HG03039 (cell line): Measurements from ENCODE around the gene PDK2.

Source experiments
- ATAC-seq: cut with Tn5 transposase; IDR thresholded peaks from one replicate; pipeline ENCODE4 v1.9.1; 2021; ENCODE audit warnings: mild to moderate bottlenecking, moderate library complexity; ENCODE audit not compliant: unreplicated experiment

PDK2 gene

DNA sequence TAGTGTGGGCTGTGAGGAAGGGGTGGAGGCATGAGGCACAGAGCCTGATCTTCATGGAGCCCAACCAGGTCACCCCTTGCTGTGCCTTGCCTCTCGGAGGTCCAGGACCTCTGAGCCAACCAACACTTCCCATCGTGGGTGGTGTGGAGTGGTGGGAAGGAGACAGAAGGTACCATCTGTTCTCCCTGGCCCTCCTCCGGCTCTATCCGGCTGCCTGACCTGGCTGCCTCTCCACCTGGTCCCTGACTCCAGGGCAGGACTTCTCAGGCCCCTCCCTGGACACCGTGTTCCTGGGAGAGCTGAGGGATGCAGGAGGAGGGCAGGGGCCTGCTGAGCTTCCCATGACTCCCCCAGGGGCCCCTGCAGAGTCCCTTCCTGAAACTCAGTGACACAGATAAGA lies 3.9 kb downstream of the PDK2 start:
- no peak for ATAC-seq

DNA sequence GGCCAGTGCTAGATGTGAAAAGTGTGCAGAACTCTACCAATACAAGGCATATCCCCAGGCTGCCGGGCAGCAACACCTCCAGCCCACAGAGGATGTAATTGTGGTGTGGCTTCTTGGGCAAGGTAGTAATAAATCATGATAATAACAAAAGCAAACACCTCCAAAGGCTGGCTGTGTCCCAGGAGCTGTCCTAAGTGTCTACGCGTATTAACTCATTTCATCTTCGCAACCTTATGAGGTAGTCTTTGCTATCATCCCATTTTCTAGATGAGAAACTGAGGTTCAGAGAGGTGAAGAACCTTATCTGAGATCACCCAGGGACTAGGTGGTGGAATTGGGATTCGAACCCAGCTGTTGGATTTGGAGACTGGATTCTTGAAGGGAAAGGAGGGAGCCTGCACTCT lies 5.3 kb downstream of the PDK2 start:
- ATAC-seq, result no peak

DNA sequence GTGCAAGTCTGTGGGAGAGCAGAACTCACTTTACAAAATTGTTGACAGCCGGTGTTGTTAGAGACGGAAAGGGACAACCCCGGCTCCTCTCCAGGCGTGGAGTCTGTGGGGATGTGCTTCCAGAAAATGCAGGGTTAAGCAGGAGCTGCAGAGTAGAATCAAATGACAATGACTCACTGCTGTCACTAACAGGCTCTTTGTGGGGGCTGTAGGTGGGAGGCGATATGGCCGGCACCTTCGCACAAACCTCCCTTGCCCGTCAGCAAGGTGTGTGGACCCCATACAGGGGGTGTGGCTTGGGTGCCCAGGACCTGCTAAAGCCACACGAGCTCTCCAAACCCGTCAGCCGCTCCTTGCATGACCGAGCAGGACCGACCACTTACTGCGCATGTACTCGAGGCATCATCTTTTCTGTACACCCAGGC lies 5.8 kb downstream of the PDK2 start:
- no peak for ATAC-seq

GRCh38 chr17:50101346-50102163 lies 6.4 kb downstream of the PDK2 start:
- no peak for ATAC-seq

DNA sequence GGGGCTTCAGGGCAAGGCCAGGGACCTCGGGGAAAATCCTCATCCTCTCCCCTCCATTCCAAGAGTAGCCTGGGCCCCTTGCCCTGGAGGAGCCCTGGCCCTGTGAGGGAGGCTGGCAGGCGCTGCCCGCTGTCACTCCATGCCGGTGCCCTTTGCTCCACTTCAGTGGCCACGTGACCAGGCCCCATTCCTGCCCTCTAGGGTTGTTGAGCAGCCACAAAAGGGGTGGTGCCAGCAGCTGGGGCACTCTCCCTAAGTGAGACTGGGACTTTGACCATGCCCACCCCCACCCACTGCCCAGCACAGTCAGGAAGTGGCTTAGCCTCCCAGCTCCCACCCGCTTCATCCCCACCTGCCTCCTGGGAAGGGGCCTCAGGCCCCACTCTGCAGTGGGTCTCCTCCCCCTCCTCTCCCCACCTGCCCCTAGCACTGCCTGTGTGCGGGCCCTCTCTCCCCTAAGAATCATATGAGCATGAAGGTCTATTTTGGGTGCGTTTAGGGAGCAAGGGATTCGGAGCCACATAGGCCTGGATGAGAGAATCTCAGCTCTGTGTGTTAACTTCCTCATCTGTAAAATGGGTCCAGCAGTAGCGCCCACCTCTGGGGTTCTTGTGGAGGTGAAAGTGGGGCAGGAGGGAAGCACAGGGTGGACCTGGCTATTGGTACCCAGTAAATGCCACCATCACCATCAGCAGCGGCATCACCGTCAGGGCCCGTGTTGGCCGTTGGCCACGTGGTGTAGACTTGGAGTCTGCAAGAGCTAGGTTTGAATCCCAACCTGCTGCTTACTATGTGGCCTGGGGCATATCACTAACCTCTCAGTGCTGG lies 7.2 kb downstream of the PDK2 start:
- ATAC-seq, result no peak

DNA sequence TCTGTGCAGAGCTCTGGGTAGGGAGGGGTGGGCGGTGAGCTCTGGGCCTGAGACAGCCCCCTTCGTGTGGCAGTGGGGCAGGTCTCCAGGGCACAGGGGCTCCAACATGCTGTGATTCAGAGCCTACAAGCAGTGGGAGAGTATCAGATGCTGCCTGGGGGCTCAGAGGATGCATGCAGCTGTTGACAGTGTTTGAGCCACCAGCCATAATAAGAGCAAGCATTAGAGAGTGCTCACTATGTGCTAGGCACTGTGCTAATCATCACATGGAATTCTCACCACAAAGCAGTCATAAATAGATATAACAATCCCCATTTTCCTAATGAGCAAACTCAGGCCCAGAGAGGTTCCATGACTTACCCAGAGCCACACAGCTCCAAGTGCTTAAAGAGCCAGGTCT lies 8.1 kb downstream of the PDK2 start:
- no peak for ATAC-seq

DNA sequence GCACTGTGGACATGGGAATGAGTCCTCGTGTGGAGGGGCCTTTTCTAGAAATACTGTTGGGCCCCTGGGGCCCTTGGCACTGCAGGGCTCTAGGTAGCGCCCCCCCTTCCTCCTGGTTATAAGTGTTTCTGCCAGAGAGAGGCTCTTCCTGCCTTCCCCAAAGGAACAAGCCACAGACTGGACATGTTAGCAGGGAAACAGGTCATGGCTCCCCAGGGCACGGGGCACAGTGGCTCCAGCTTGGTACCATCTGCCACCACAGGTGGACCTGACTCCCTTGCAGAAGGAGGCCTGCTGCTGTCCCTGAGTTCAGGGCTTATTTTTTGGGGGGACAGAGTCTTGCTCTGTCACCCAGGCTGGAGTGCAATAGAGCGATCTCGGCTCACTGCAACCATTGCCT lies 8.8 kb downstream of the PDK2 start:
- ATAC-seq, result no peak

DNA sequence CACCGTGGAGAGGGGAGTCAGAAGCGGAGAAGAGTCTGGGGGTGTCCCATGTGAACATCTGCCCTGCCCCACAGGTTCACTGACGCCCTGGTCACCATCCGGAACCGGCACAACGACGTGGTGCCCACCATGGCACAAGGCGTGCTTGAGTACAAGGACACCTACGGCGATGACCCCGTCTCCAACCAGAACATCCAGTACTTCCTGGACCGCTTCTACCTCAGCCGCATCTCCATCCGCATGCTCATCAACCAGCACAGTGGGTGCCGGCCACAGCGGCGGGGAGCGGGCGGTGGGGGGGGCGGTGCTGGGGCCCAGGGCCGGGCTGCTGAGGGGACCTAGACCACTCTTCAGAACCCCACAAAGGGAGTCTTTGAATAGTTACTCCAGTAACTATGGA lies 10.7 kb downstream of the PDK2 start:
- no peak for ATAC-seq

DNA sequence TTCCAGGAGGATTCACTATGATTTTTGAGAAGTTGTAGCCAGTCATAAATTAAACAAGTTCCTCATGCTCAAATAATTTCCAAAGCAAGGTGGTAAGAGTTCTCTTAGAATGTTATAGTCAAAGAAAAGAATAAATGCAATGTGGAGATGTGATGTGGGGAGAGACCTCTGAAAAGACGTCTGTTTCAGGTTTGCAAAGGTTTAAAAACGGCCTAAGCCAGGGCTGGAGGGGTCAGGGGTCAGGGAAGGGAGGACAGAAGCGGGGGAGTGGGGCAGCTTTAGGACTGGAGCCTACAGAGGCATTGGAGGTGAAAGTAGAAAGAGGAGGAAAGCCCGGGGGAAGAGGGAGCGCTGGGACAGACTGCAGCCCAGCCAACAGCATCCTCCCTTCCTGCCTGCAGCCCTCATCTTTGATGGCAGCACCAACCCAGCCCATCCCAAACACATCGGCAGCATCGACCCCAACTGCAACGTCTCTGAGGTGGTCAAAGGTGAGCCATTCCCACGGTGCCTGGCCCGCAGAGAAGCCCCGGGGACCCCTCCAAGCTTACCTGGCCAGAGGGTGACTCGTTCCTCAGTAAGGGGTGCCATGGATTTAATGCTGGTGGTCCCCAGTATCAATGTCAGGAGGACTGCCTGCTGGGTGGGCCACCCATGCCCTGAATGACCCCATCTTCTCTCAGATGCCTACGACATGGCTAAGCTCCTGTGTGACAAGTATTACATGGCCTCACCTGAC lies 11.4 kb downstream of the PDK2 start:
- ATAC-seq, result no peak

- no peak for ATAC-seq
Observed at GRCh38 chr17:50107790-50108414, 12.8 kb downstream of the PDK2 start.

DNA sequence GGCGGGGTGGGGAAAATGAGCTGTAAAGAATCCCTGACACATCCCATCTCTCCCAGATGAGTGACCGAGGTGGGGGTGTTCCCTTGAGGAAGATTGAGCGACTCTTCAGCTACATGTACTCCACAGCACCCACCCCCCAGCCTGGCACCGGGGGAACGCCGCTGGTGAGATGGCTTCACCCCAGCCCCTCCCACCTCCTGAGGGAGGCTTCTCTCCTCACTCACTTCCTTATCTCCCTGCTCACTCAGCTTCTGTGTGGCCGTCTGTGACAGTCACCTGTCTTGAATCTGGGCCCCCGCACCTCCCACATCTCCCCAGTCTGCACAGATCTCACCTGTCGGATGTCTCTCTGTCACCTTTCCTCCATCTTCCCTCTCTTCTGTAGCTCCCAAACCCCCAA lies 13.4 kb downstream of the PDK2 start:
- no peak for ATAC-seq

GRCh38 chr17:50109207-50109606 lies 14.1 kb downstream of the PDK2 start:
- ATAC-seq, result no peak

DNA sequence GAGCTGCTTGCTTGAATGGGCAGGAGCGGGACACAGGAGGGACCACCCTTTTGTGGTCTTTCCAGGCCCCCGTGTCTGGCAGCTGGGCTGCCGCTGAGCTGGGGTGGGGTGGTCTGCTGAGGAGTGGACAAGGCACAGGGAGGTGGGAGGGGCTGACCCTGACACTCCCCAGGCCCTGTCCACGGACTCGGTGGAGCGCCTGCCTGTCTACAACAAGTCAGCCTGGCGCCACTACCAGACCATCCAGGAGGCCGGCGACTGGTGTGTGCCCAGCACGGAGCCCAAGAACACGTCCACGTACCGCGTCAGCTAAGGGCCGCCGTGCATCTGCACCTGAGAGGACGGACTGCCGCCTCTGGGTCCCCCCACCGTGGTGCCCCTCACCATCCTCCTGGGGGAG lies 14.6 kb downstream of the PDK2 start:
- ATAC-seq, result no peak

- no peak for ATAC-seq
Observed at GRCh38 chr17:50110591-50111349, 15.6 kb downstream of the PDK2 start.

GRCh38 chr17:50111673-50112655 lies 16.8 kb downstream of the PDK2 start:
- ATAC-seq, result no peak

DNA sequence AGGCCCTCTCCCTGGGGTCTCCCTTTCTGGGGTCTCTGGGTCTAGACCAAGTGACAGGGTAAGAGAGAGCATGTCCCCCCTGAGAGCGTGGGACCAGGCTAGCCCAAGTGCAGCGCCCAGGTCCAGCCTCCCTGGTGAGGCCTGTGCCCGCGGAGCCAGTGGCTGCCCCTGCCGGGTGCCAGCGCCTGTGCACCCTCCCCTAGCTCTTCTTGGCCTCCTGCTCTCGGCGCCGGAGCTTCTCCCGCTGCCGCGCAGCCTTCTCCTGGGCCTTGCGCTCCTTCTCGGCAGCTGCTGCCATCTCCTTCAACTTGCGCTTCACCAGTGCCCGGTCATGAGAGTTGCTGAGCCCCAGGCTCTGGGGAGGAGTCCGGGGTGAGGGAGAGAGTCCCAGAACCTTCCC lies 17.5 kb downstream of the PDK2 start:
- no peak for ATAC-seq

GRCh38 chr17:50113624-50114320 lies 18.6 kb downstream of the PDK2 start:
- ATAC-seq, result no peak

- ATAC-seq, result no peak
Observed at GRCh38 chr17:50114401-50114800, 19.2 kb downstream of the PDK2 start.
